Cardiac fibroblast (primary cell): ENCODE results near the gene SEMA4B.
A peak's percentile ranks its signal among the peaks of the same experiment; 100 is the strongest.

ENCODE experiments used
- DNase-seq, 2 donors: peaks; one replicate each; pipeline versions ENCODE4 v3.0.0 to v3.0.0-alpha.2; 2010; ENCODE audit warnings: low read depth in 2 of 2
- H3K4me3 ChIP-seq, 2 donors: replicated peaks in 1 of 2; 1 replicate in 1 of 2; 2 replicates in 1 of 2; pipeline ENCODE4 v1.5.1; 2011; ENCODE audit warnings: low read depth in 2 of 2, low read length in 2 of 2, mild to moderate bottlenecking in 2 of 2, moderate library complexity in 1 of 2
- TF ChIP-seq, protein P1 (sequence below): IDR thresholded peaks from one replicate; pipeline ENCODE4 v1.5.1; 2011; ENCODE audit warnings: low read depth, mild to moderate bottlenecking, low read length, inconsistent platforms

The SEMA4B gene, protein sequence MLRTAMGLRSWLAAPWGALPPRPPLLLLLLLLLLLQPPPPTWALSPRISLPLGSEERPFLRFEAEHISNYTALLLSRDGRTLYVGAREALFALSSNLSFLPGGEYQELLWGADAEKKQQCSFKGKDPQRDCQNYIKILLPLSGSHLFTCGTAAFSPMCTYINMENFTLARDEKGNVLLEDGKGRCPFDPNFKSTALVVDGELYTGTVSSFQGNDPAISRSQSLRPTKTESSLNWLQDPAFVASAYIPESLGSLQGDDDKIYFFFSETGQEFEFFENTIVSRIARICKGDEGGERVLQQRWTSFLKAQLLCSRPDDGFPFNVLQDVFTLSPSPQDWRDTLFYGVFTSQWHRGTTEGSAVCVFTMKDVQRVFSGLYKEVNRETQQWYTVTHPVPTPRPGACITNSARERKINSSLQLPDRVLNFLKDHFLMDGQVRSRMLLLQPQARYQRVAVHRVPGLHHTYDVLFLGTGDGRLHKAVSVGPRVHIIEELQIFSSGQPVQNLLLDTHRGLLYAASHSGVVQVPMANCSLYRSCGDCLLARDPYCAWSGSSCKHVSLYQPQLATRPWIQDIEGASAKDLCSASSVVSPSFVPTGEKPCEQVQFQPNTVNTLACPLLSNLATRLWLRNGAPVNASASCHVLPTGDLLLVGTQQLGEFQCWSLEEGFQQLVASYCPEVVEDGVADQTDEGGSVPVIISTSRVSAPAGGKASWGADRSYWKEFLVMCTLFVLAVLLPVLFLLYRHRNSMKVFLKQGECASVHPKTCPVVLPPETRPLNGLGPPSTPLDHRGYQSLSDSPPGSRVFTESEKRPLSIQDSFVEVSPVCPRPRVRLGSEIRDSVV

DNA sequence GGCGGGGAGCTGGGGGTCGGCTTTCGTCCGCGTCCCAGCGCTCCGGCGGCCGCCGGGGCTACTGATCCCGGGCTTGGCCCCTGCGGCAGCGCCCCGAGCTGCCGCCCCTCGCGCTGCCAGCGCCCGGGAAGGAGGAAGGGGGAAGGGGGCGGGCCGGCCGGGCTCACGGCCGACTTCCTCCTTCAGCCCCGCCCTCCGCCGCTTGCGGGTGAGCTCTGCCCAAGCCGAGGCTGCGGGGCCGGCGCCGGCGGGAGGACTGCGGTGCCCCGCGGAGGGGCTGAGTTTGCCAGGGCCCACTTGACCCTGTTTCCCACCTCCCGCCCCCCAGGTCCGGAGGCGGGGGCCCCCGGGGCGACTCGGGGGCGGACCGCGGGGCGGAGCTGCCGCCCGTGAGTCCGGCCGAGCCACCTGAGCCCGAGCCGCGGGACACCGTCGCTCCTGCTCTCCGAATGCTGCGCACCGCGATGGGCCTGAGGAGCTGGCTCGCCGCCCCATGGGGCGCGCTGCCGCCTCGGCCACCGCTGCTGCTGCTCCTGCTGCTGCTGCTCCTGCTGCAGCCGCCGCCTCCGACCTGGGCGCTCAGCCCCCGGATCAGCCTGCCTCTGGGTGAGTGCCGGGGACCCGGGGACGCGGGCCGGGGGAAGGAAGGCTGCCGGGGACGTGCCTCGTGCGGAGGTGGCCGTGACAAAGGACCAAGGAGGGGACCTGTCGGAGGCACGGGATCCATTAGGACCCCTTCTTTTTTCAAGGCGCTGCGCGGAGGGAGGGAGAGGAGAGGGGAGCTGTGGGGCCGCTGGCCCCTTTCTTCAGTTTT is at the start of gene SEMA4B:
Gene SEMA4B, plus strand, starts transcription at position 201 of the 814 bp plus-strand sequence. Its CDS starts 249 bp downstream, at position 450.
- TF ChIP-seq, protein P1, sequence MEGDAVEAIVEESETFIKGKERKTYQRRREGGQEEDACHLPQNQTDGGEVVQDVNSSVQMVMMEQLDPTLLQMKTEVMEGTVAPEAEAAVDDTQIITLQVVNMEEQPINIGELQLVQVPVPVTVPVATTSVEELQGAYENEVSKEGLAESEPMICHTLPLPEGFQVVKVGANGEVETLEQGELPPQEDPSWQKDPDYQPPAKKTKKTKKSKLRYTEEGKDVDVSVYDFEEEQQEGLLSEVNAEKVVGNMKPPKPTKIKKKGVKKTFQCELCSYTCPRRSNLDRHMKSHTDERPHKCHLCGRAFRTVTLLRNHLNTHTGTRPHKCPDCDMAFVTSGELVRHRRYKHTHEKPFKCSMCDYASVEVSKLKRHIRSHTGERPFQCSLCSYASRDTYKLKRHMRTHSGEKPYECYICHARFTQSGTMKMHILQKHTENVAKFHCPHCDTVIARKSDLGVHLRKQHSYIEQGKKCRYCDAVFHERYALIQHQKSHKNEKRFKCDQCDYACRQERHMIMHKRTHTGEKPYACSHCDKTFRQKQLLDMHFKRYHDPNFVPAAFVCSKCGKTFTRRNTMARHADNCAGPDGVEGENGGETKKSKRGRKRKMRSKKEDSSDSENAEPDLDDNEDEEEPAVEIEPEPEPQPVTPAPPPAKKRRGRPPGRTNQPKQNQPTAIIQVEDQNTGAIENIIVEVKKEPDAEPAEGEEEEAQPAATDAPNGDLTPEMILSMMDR, result no peak
- peak within 1 kb of the TSS; percentile 72 to 74 for H3K4me3 ChIP-seq
- DNase-seq, result peak; percentile 33 to 57

DNA sequence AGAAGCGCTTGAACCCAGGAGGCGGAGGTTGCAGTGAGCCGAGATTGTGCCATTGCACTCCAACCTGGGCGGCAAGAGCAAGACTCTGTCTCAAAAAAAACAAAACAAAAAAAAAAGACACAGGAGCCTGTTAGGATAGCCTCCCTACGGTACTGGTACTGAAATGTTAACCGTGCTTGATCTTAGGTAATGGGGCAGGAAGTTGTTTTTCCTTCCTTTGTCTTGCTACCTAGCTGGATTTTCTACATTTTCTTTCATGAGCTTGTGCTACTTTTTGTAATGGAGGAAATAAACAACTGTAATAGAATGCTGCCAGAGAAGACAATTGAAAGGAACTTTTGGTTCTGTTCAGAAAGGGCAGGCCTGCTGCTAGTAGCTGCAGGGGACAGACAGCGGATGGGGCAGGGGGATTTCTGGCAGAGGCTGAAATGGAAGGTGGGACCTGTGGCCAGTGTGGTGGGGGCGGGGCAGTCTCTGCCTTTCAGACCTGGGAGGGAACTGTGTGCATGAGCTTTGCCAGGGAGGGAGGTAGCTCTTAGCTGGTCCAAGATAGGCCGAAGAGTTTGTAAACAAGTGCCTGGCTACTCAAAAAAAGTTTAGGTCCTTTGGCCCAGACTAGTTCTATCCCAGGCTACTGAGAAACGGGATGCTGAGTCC is 49.0 kb upstream of the SEMA4B start:
- no peak overlapping the region for H3K4me3 ChIP-seq
- TF ChIP-seq, protein P1, result no peak
- no peak for DNase-seq

DNA sequence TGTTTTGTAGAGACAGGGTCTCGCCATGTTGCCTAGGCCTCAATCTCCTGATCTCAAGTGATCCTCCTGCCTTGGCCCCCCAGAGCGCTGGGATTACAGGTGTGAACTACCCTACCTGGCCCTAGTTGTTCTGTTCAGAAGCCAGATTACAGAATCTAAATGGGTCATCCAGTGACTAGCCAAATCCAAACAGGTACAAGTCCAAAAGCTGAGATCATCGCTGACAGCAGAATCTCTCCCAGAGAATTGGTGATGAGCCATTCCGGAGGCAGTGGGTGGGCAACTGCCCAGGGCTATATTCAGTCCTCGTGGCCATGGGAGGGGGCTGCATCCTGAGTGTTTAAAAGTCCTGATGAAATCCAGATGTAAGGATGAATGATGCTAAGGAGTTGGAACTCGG is 47.5 kb upstream of the SEMA4B start:
- DNase-seq, result no peak
- TF ChIP-seq, protein P1, result no peak
- H3K4me3 ChIP-seq, result no peak overlapping the region

DNA sequence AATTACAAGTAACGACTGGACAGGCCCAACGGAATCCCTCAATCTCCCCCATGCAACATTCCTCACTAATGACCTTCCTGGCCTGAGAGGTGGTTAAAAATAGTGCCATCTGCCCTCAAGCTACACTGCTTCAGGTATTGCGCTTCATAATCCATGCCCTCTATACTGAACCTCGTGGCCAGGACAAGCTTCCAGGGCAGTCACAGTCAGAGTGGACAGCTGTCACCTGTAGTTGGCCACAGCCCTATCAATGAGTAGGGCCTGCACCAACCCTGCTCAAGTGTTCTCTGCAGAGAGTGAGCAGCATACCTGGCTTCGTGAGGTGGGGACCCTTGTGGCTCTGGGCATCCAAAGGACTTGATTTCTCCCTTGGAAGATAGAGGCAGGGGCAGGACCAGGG is 46.9 kb upstream of the SEMA4B start:
- no peak for DNase-seq
- TF ChIP-seq, protein P1, result no peak
- no peak overlapping the region for H3K4me3 ChIP-seq

DNA sequence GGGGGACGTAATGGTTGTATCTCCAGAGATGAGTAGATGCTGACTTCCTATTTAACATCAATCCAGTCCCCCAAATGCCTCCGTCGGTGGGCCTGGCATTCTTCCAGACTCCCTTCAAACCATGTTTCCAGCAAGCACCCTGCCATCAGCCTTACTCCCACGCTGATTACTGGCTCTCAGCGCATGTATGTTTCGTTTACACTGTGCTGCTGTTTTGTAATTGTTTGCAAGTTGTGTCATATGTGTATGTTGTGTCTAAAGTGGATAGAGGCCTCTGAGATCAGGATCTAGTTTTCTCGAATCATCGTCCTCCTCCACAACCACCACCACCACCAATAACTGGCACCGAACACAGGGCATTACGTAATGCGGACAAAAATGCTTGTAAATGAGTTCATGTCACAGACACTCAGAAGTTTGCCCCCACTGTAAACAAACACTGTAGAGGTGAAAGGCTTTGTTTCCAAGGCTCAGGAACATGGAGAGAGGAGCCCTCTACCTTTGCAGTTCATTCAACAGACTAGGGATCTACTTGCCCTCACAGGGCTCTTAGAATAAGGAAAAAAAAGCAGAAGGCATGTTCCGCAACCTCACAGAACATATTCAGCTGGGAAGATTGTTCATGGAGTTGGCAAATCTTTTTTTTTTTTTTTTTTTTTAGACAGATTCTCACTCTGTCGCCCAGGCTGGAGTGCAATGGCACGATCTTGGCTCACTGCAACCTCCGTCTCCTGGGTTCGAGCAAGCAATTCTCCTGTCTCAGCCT is 46.1 kb upstream of the SEMA4B start:
- H3K4me3 ChIP-seq, result no peak overlapping the region
- peak; percentile 69 for DNase-seq
- TF ChIP-seq, protein P1, result no peak
